OCI-LY1 (cell line): Measurements from ENCODE around the gene ZNF366.

Source experiments
- H2AFZ ChIP-seq: fragments of 200-600 bp; sonication (generic), shearing (Covaris generic); 2 replicates; pipeline ENCODE4 v1.6.0; 2014; ENCODE audit warnings: antibody characterized with exemption, mild to moderate bottlenecking, low read length
- H3F3A ChIP-seq: fragments of 200-600 bp; sonication (generic), shearing (Covaris generic); 2 replicates; pipeline ENCODE4 v1.6.0; 2014; ENCODE audit warnings: mild to moderate bottlenecking, antibody characterized with exemption, low read length, moderate library complexity; ENCODE audit not compliant: insufficient read depth
- H3K27ac ChIP-seq: fragments of 200-600 bp; sonication (generic); 2 replicates; pipeline ENCODE4 v1.5.1; 2014; ENCODE audit warnings: low read length, mixed run types, mild to moderate bottlenecking, low read depth; ENCODE audit not compliant: poor library complexity, severe bottlenecking
- H3K27me3 ChIP-seq: fragments of 200-600 bp; sonication (generic); 2 replicates; pipeline ENCODE4 v1.6.0; 2014; ENCODE audit warnings: antibody characterized with exemption, mild to moderate bottlenecking, low read length, moderate library complexity; ENCODE audit not compliant: insufficient read depth
- H3K36me3 ChIP-seq: fragments of 200-600 bp; sonication (generic); 2 replicates; pipeline ENCODE4 v1.6.1; 2014; ENCODE audit warnings: mild to moderate bottlenecking, antibody characterized with exemption, low read length, moderate library complexity, mixed read lengths; ENCODE audit not compliant: insufficient read depth
- H3K4me1 ChIP-seq: fragments of 200-600 bp; sonication (generic); 2 replicates; pipeline ENCODE4 v1.5.1; 2014; ENCODE audit warnings: mild to moderate bottlenecking, low read length, moderate library complexity; ENCODE audit not compliant: insufficient read depth, severe bottlenecking
- H3K4me2 ChIP-seq: fragments of 200-600 bp; sonication (generic), shearing (Covaris generic); 2 replicates; pipeline ENCODE4 v1.6.1; 2014; ENCODE audit warnings: low read length
- H3K4me3 ChIP-seq: fragments of 200-600 bp; sonication (generic); 2 replicates; pipeline ENCODE4 v1.5.1; 2014; ENCODE audit warnings: low read length, low read depth, mild to moderate bottlenecking, mixed read lengths; ENCODE audit not compliant: poor library complexity, severe bottlenecking
- H3K79me2 ChIP-seq: fragments of 200-600 bp; shearing (Covaris generic); 2 replicates; pipeline ENCODE4 v1.6.1; 2016; ENCODE audit warnings: mixed run types, low read length, mixed read lengths; ENCODE audit not compliant: insufficient read depth
- H3K9ac ChIP-seq: fragments of 200-600 bp; sonication (generic), shearing (Covaris generic); 2 replicates; pipeline ENCODE4 v1.6.1; 2014; ENCODE audit warnings: mild to moderate bottlenecking, low read length, mixed read lengths
- H3K9me2 ChIP-seq: fragments of 200-600 bp; sonication (generic), shearing (Covaris generic); 2 replicates; pipeline ENCODE4 v1.6.1; 2014; ENCODE audit warnings: low read depth, mild to moderate bottlenecking, low read length, mixed read lengths
- H3K9me3 ChIP-seq: fragments of 200-600 bp; shearing (Covaris generic); 2 replicates; pipeline ENCODE4 v1.6.1; 2014; ENCODE audit warnings: low read length, mixed read lengths
- H4K20me1 ChIP-seq: fragments of 200-600 bp; sonication (generic), shearing (Covaris generic); 2 replicates; pipeline ENCODE4 v1.6.0; 2016; ENCODE audit warnings: mild to moderate bottlenecking, low read length; ENCODE audit not compliant: insufficient read depth
- CTCF ChIP-seq: fragments of 200-600 bp; sonication (generic), shearing (Covaris generic); IDR thresholded peaks from 2 replicates; pipeline ENCODE4 v1.5.1; 2017; ENCODE audit warnings: mild to moderate bottlenecking, antibody characterized with exemption, low read length, moderate library complexity, mixed read lengths
- EZH2 ChIP-seq: fragments of 200-600 bp; sonication (generic), shearing (Covaris generic); IDR thresholded peaks from 2 replicates; pipeline ENCODE4 v1.8.0; 2017; ENCODE audit warnings: borderline replicate concordance, mixed run types, mild to moderate bottlenecking, antibody characterized with exemption, low read length, moderate library complexity, mixed read lengths

Gene ZNF366

DNA sequence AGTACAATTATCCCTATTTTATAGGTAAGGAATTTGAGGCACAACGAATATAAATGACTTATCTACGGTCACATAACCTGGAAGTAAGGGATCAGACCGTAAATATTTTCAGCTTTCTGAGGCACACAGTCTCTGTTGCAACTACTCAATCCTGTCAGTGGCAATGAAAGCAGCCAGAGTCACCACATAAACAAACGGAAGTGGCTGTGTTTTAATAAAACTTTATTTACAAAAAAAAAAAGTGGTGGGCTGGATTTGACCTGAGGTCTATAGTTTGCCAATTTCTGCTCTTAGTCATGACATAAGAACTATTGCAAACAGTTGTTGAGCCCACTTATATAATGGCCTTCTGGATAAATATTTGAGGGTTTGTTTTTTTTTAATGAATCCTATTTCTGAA lies 29.6 kb downstream of the ZNF366 start:
- Histone ChIP-seq H3K9ac (no peak overlapping the region), H3F3A (no peaks in the 10 kb centered on the region), H3K9me3 (no peaks in the 10 kb centered on the region), H3K27ac (no peak overlapping the region), H4K20me1 (no peaks in the 10 kb centered on the region), H3K36me3 (no peaks in the 10 kb centered on the region), H3K79me2 (no peaks in the 10 kb centered on the region), H3K4me3 (no peak overlapping the region), H3K9me2 (no peaks in the 10 kb centered on the region), H3K4me1 (no peaks in the 10 kb centered on the region), H3K27me3 (no peaks in the 10 kb centered on the region), H3K4me2 (no peak overlapping the region), H2AFZ (no peak overlapping the region)
- no peak for TF ChIP-seq EZH2
- TF ChIP-seq CTCF: no peak

GRCh38 chr5:72477176-72477575 lies 30.0 kb downstream of the ZNF366 start:
- Histone ChIP-seq H3K27ac (no peak overlapping the region), H3K27me3 (no peaks in the 10 kb centered on the region), H3K9me2 (no peaks in the 10 kb centered on the region), H3K4me1 (no peaks in the 10 kb centered on the region), H3K36me3 (no peaks in the 10 kb centered on the region), H4K20me1 (no peaks in the 10 kb centered on the region), H2AFZ (no peak overlapping the region), H3K79me2 (no peaks in the 10 kb centered on the region), H3K4me3 (no peak overlapping the region), H3K9me3 (no peaks in the 10 kb centered on the region), H3K4me2 (no peak overlapping the region), H3F3A (no peaks in the 10 kb centered on the region), H3K9ac (no peak overlapping the region)
- TF ChIP-seq CTCF: no peak
- no peak for TF ChIP-seq EZH2

GRCh38 chr5:72476721-72477120 lies 30.5 kb downstream of the ZNF366 start:
- Histone ChIP-seq H2AFZ (no peak overlapping the region), H3K79me2 (no peaks in the 10 kb centered on the region), H3K4me1 (no peaks in the 10 kb centered on the region), H4K20me1 (no peaks in the 10 kb centered on the region), H3K27me3 (no peaks in the 10 kb centered on the region), H3K9me3 (no peaks in the 10 kb centered on the region), H3K9ac (no peak overlapping the region), H3K9me2 (no peaks in the 10 kb centered on the region), H3F3A (no peaks in the 10 kb centered on the region), H3K4me3 (no peak overlapping the region), H3K36me3 (no peaks in the 10 kb centered on the region), H3K27ac (no peak overlapping the region), H3K4me2 (no peak overlapping the region)
- TF ChIP-seq CTCF (no peak), EZH2 (no peak)
